Endothelial cell of umbilical vein (primary cell): ENCODE data around the gene DHRS9. TPM values are rescaled to one million over a fixed set of nuclear protein-coding genes. Genes with fewer than 3 reads are reported as not detected.

Experiments used
- BruUV-seq: library from RNA; stranded (reverse); fragments of 400-500 nt; replicated peaks from 2 replicates; lab custom pipeline; 2021; lab: Mats Ljungman, UMichigan
- CTCF ChIA-PET: fragments of 300-600, 350-600 bp; sonication (Branson Sonifier 250); formaldehyde crosslinking; loops from one replicate; lab custom pipeline; 2021; ENCODE audit warnings: antibody characterized with exemption, inconsistent platforms; lab: Charles Lee
- POLR2A ChIA-PET: fragments of 300-600, 350-600 bp; sonication (Branson Sonifier 250); formaldehyde crosslinking; loops from one replicate; lab custom pipeline; 2021; ENCODE audit warnings: antibody characterized with exemption, inconsistent platforms; lab: Charles Lee
- DNase-seq: peaks from one replicate; pipeline ENCODE4 v3.0.0-alpha.2; 2011; ENCODE audit warnings: low read depth, low spot score
- FAIRE-seq: peaks from 2 replicates; lab custom pipeline; 2011; peaks lifted over from hg19 to GRCh38; lab: Jason Lieb, UNC
- H2AFZ ChIP-seq: 2 replicates; pipeline ENCODE4 v1.6.0; 2012; ENCODE audit warnings: low read depth, low read length, control low read depth, inconsistent platforms
- H3K27ac ChIP-seq: 2 replicates; pipeline ENCODE4 v1.5.1; 2011; ENCODE audit warnings: low read depth, mild to moderate bottlenecking, control low read depth, low read length, moderate library complexity; ENCODE audit not compliant: insufficient read depth
- H3K27me3 ChIP-seq, 2 experiments: 2 replicates each; pipeline versions ENCODE4 v1.6.0 to v1.6.1; 2011; ENCODE audit warnings: low read length in 2 of 2, mixed read lengths in 1 of 2; ENCODE audit not compliant: control insufficient read depth in 2 of 2, insufficient read depth in 2 of 2
- H3K36me3 ChIP-seq, 2 experiments: 2 replicates in 1 of 2; 3 replicates in 1 of 2; pipeline ENCODE4 v1.5.1; 2011; ENCODE audit warnings: low read length in 2 of 2, mild to moderate bottlenecking in 1 of 2, moderate library complexity in 1 of 2; ENCODE audit not compliant: control insufficient read depth in 2 of 2, insufficient read depth in 2 of 2; ENCODE audit errors: extremely low read depth in 1 of 2
- H3K4me1 ChIP-seq: 3 replicates; pipeline ENCODE4 v1.5.1; 2011; ENCODE audit warnings: mild to moderate bottlenecking, low read length; ENCODE audit not compliant: control insufficient read depth, insufficient read depth; ENCODE audit errors: extremely low read depth
- H3K4me2 ChIP-seq: 2 replicates; pipeline ENCODE4 v1.6.1; 2011; ENCODE audit warnings: low read length, control low read depth, mixed read lengths; ENCODE audit not compliant: insufficient read depth
- H3K4me3 ChIP-seq, 3 experiments: fragments of 200-600 bp in 1 of 3; sonication (generic), shearing (Covaris generic) in 1 of 3; replicated peaks in 1 of 3; 2 replicates each; pipeline ENCODE4 v1.5.1; 2011 to 2016; ENCODE audit warnings: control low read depth in 3 of 3, low read length in 3 of 3, mild to moderate bottlenecking in 2 of 3, inconsistent platforms in 1 of 3, low read depth in 1 of 3, moderate library complexity in 1 of 3; ENCODE audit not compliant: insufficient read depth in 1 of 3
- H3K79me2 ChIP-seq: 2 replicates; pipeline ENCODE4 v1.6.0; 2012; ENCODE audit warnings: low read length, inconsistent platforms; ENCODE audit not compliant: control insufficient read depth, insufficient read depth
- H3K9ac ChIP-seq: replicated peaks from 2 replicates; pipeline ENCODE3; 2011; ENCODE audit warnings: low read length, control low read depth; ENCODE audit not compliant: insufficient read depth; ENCODE audit errors: extremely low read depth
- H3K9me1 ChIP-seq: replicated peaks from 3 replicates; pipeline ENCODE4 v1.6.0; 2011; ENCODE audit warnings: mild to moderate bottlenecking, low read length; ENCODE audit not compliant: control insufficient read depth, insufficient read depth; ENCODE audit errors: extremely low read depth
- H3K9me3 ChIP-seq: replicated peaks from 2 replicates; pipeline ENCODE4 v1.5.1; 2012; ENCODE audit warnings: low read length, inconsistent platforms; ENCODE audit not compliant: control insufficient read depth, insufficient read depth
- H4K20me1 ChIP-seq: replicated peaks from 2 replicates; pipeline ENCODE3; 2011; ENCODE audit warnings: mild to moderate bottlenecking, low read length; ENCODE audit not compliant: control insufficient read depth, insufficient read depth; ENCODE audit errors: extremely low read depth
- dilution Hi-C: fragments of 300-500 bp; cut with MboI; formaldehyde crosslinking; loops from one replicate; pipeline ENCODE4 v1.15.0; 2019; ENCODE audit warnings: low sequenced_read_pairs; ENCODE audit not compliant: extremely low pct_ligation_motif_present
- intact Hi-C: fragments of 100-400 bp; cut with micrococcal nuclease; formaldehyde crosslinking; loops from one replicate; pipeline ENCODE4 v1.10.0; 2022
- polyA plus RNA-seq, 4 experiments: library from polyadenylated mRNA; depleted of rRNA in 3 of 4; stranded (reverse) in 3 of 4; unstranded in 1 of 4; fragments of >200 nt; gene quantifications; 2 replicates each; pipeline versions ENCODE4 v1.2.1 to v1.2.3, GENCODE V29; 2011 to 2012; ENCODE audit warnings: missing spikeins in 1 of 4
- total RNA-seq: library from RNA; stranded (reverse); gene quantifications from 2 replicates; pipeline ENCODE4 v1.2.3, GENCODE V29; 2021
- TF ChIP-seq, protein P1 (sequence below): IDR thresholded peaks from 2 replicates; pipeline ENCODE4 v1.6.1; 2011; ENCODE audit not compliant: insufficient read depth, insufficient read length
- TF ChIP-seq, protein P2 (sequence below), 2 donors: IDR thresholded peaks; 1 replicate in 1 of 2; 2 replicates in 1 of 2; pipeline ENCODE4 v1.5.1; 2011; ENCODE audit warnings: low read length in 2 of 2, mild to moderate bottlenecking in 2 of 2, moderate library complexity in 2 of 2, control low read depth in 1 of 2, inconsistent platforms in 1 of 2, low read depth in 1 of 2; ENCODE audit not compliant: insufficient read depth in 1 of 2; ENCODE audit errors: extremely low read depth in 1 of 2

DHRS9 gene
- total and polyA plus RNA-seq, 2 donors (not counting 3 experiments of a cell fraction or from before 2014, with no cell fraction given) = 0.40 TPM; not detected in 1

DNA sequence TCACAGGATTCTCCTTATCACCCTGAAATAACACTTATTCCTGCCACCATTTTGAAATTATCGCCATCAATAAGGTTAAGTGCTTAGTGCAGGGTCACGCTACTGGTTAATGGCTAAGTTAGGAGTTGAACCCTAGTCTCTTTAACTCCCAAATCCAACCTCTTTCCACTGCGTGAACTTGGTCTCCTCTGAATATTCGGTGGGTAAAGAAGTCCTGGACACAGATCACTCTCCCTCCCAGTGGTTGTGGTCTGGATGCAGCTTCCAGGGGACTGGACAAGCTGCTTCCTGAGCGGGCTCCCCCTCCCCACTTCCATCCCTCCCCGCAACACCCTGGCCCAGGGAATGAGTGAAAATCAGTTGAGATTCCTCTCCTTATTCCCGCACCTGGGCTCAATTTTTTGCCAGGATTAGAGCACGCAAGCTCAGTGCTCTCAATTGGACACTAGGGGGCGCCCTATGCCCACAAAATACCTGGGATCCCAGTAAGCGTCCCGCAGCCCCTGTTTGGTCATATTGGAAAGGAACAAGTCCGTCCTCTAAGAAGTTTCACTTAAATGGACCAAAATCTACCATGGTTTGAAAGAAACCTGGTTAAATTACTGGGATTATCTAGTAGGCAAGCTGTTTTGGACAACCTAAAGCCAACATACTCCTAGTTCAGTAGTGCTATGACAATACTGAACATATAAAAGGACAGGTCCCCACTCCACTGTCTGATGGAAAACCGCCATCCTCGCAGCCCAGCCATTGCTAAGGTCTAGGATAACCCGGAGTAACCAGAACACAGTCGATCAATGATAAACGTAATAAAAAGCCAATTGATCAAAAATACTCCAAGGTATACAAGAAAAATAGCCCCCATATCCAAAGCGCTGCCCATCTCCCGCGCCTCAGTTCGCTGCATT lies 40.4 kb downstream of the DHRS9 start:
- Histone ChIP-seq H3K27me3 (no peaks in the 10 kb centered on the region), H3K79me2 (no peaks in the 10 kb centered on the region), H3K4me1 (peaks cover 11% of the 10 kb centered on the region), H3K4me2 (peak overlapping the region; percentile 76), H3K27ac (no peak overlapping the region), H3K4me3 (no peak overlapping the region), H4K20me1 (no peaks in the 10 kb centered on the region), H3K9ac (no peak overlapping the region), H3K36me3 (no peaks in the 10 kb centered on the region), H3K9me1 (no peaks in the 10 kb centered on the region), H3K9me3 (no peaks in the 10 kb centered on the region), H2AFZ (peak overlapping the region; percentile 76)
- no TSS peak for BruUV-seq
- CTCF ChIA-PET = interaction anchor here (0.5 to 9.0 kb wide), 55 partner anchors 10 to 768 kb away, joined by 3 to 217 read pairs (median 5); partner anchors contain the start of gene DHRS9
- peak; percentile 95 for FAIRE-seq
- intact Hi-C loops = loop anchor here (1.0 to 10.0 kb wide), 8 partner anchors 23 to 335 kb away; no protein-coding TSS in a partner anchor
- POLR2A ChIA-PET = no interaction called here
- DNase-seq = peak; percentile 81
- TF ChIP-seq, protein P1, sequence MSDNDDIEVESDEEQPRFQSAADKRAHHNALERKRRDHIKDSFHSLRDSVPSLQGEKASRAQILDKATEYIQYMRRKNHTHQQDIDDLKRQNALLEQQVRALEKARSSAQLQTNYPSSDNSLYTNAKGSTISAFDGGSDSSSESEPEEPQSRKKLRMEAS = no peak
- TF ChIP-seq, protein P2, sequence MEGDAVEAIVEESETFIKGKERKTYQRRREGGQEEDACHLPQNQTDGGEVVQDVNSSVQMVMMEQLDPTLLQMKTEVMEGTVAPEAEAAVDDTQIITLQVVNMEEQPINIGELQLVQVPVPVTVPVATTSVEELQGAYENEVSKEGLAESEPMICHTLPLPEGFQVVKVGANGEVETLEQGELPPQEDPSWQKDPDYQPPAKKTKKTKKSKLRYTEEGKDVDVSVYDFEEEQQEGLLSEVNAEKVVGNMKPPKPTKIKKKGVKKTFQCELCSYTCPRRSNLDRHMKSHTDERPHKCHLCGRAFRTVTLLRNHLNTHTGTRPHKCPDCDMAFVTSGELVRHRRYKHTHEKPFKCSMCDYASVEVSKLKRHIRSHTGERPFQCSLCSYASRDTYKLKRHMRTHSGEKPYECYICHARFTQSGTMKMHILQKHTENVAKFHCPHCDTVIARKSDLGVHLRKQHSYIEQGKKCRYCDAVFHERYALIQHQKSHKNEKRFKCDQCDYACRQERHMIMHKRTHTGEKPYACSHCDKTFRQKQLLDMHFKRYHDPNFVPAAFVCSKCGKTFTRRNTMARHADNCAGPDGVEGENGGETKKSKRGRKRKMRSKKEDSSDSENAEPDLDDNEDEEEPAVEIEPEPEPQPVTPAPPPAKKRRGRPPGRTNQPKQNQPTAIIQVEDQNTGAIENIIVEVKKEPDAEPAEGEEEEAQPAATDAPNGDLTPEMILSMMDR (IDR thresholded peaks at IDR 0.05; ENCODE audit: extremely low read depth in 1 of 2, insufficient read depth in 1 of 2, low read depth in 1 of 2, low read length in 2 of 2) = peak; percentile 82 to 91
- dilution Hi-C loops = no loop called here
